Breast epithelium (tissue), 4 donors: ENCODE data around the gene ADGRF3. TPM values are rescaled to one million over a fixed set of nuclear protein-coding genes. Genes with fewer than 3 reads are reported as not detected.
A peak's percentile ranks its signal among the peaks of the same experiment; 100 is the strongest.

Experiments
- DNase-seq, 2 donors: peaks; one replicate each; pipeline ENCODE4 v3.0.0-alpha.2; 2019; ENCODE audit warnings: low spot score in 2 of 2
- H3K27ac ChIP-seq, 2 donors: fragments of 200-600 bp; sonication (generic) in 1 of 2; one replicate each; pipeline ENCODE4 v1.5.1; 2016 to 2019; ENCODE audit warnings: mild to moderate bottlenecking in 1 of 2
- H3K27me3 ChIP-seq, 2 donors: fragments of 200-600 bp; sonication (generic) in 1 of 2; one replicate each; pipeline versions ENCODE4 v1.5.1 to v1.6.0; 2017 to 2019; ENCODE audit warnings: control low read depth in 1 of 2, mild to moderate bottlenecking in 1 of 2
- H3K36me3 ChIP-seq: fragments of 200-600 bp; one replicate; pipeline ENCODE4 v1.5.1; 2019
- H3K4me1 ChIP-seq, 2 donors: fragments of 200-600 bp; sonication (generic); one replicate each; pipeline ENCODE4 v1.5.1; 2016 to 2019; ENCODE audit warnings: control low read depth in 1 of 2
- H3K4me3 ChIP-seq, 3 donors: fragments of 200-600 bp; sonication (generic); 1 replicate in 2 of 3; 2 replicates in 1 of 3; pipeline ENCODE4 v1.5.1; 2016 to 2019; ENCODE audit warnings: mild to moderate bottlenecking in 3 of 3, moderate library complexity in 2 of 3
- H3K9me3 ChIP-seq, 2 donors: fragments of 200-600 bp; sonication (generic) in 1 of 2; one replicate each; pipeline ENCODE4 v1.5.1; 2016 to 2019; ENCODE audit warnings: control low read depth in 1 of 2
- CTCF ChIP-seq, 3 donors: fragments of 450-650 bp; IDR thresholded peaks; one replicate each; pipeline ENCODE4 v1.5.1; 2016 to 2017; ENCODE audit warnings: antibody characterized with exemption in 3 of 3, mild to moderate bottlenecking in 3 of 3, moderate library complexity in 3 of 3
- POLR2A ChIP-seq: fragments of 450-650 bp; IDR thresholded peaks from one replicate; pipeline ENCODE4 v1.6.1; 2016; ENCODE audit warnings: antibody characterized with exemption, mild to moderate bottlenecking, moderate library complexity
- POLR2AphosphoS5 ChIP-seq, 3 donors: sonication (generic); formaldehyde crosslinking; IDR thresholded peaks; one replicate each; pipeline ENCODE4 v1.6.1; 2017; ENCODE audit warnings: antibody characterized with exemption in 3 of 3
- intact Hi-C: fragments of 100-400 bp; cut with DNase I; formaldehyde crosslinking; loops from one replicate; pipeline ENCODE4 v1.15.1; 2023; ENCODE audit warnings: low total_unique reads
- total RNA-seq, 3 donors: library from RNA; depleted of rRNA; stranded (reverse); fragments of >200 nt; gene quantifications; one replicate each; pipeline ENCODE4 v1.1.0, GENCODE V29; 2016

ADGRF3 gene
- total RNA-seq, 3 donors from 2014 or later: under 0.01 TPM; not detected in 2

GRCh38 chr2:26344581-26345282 lies 1.9 kb downstream of the ADGRF3 start:
- TF ChIP-seq CTCF (IDR thresholded peaks at IDR 0.05) (no peak), POLR2A (no peak), POLR2AphosphoS5 (IDR thresholded peaks at IDR 0.05) (no peak)
- peak in 1 of 2 donors; percentile 39 for DNase-seq
- intact Hi-C loops: no loop called here
- H3K4me1 ChIP-seq: peaks cover 0 to 12% of the 10 kb centered on the region in 2 donors
- H3K36me3 ChIP-seq: no peaks in the 10 kb centered on the region
- H3K4me3 ChIP-seq: peak overlapping the region; percentile 89 to 94 (median 90)
- H3K27me3 ChIP-seq: no peaks in the 10 kb centered on the region
- peak overlapping the region; percentile 91 to 98 for H3K27ac ChIP-seq
- no peaks in the 10 kb centered on the region for H3K9me3 ChIP-seq

- H3K9me3 ChIP-seq: no peaks in the 10 kb centered on the region
- H3K27me3 ChIP-seq: no peaks in the 10 kb centered on the region
- DNase-seq: no peak
- intact Hi-C loops: no loop called here
- H3K4me3 ChIP-seq: no peak overlapping the region
- peaks cover 0 to 6% of the 10 kb centered on the region in 2 donors for H3K4me1 ChIP-seq
- TF ChIP-seq POLR2AphosphoS5 (IDR thresholded peaks at IDR 0.05): no peak
- no peak for TF ChIP-seq CTCF (IDR thresholded peaks at IDR 0.05)
- no peak for TF ChIP-seq POLR2A
- peak overlapping the region in 1 of 2 donors; percentile 29 for H3K27ac ChIP-seq
- no peaks in the 10 kb centered on the region for H3K36me3 ChIP-seq
Observed at GRCh38 chr2:26340831-26341230, 5.8 kb downstream of the ADGRF3 start.

GRCh38 chr2:26337298-26337697 lies 9.3 kb downstream of the ADGRF3 start:
- H3K4me3 ChIP-seq: no peak overlapping the region
- H3K36me3 ChIP-seq: no peaks in the 10 kb centered on the region
- TF ChIP-seq POLR2A: no peak
- no peak for TF ChIP-seq POLR2AphosphoS5 (IDR thresholded peaks at IDR 0.05)
- no peak for TF ChIP-seq CTCF (IDR thresholded peaks at IDR 0.05)
- no peak overlapping the region for H3K27ac ChIP-seq
- H3K27me3 ChIP-seq: no peaks in the 10 kb centered on the region
- no peak for DNase-seq
- H3K9me3 ChIP-seq: no peaks in the 10 kb centered on the region
- H3K4me1 ChIP-seq: no peaks in the 10 kb centered on the region
- intact Hi-C loops: no loop called here

- Histone ChIP-seq H3K4me1 (no peaks in the 10 kb centered on the region), H3K27ac (no peak overlapping the region), H3K4me3 (no peak overlapping the region), H3K9me3 (no peaks in the 10 kb centered on the region), H3K27me3 (no peaks in the 10 kb centered on the region), H3K36me3 (no peaks in the 10 kb centered on the region)
- intact Hi-C loops: no loop called here
- DNase-seq: no peak
- TF ChIP-seq CTCF (IDR thresholded peaks at IDR 0.05) (no peak), POLR2AphosphoS5 (IDR thresholded peaks at IDR 0.05) (no peak), POLR2A (no peak)
Observed at GRCh38 chr2:26336719-26337118, 9.9 kb downstream of the ADGRF3 start.

GRCh38 chr2:26335231-26335630 lies 11.4 kb downstream of the ADGRF3 start:
- Histone ChIP-seq H3K9me3 (no peaks in the 10 kb centered on the region), H3K36me3 (no peaks in the 10 kb centered on the region), H3K27ac (no peak overlapping the region), H3K4me1 (no peaks in the 10 kb centered on the region), H3K4me3 (no peak overlapping the region), H3K27me3 (no peaks in the 10 kb centered on the region)
- DNase-seq: no peak
- TF ChIP-seq POLR2A (no peak), POLR2AphosphoS5 (IDR thresholded peaks at IDR 0.05) (no peak), CTCF (IDR thresholded peaks at IDR 0.05) (no peak)
- intact Hi-C loops: no loop called here
